Measurements from ENCODE around the gene PKDCC.
A peak's percentile ranks its signal among the peaks of the same experiment; 100 is the strongest.
"Not testable (repeated sequence)": the region's sequence is repeated elsewhere in the genome, so short reads cannot be mapped to it uniquely, and the experiment has no call there.

PKDCC gene

GRCh38 chr2:42065753-42066152, 17.9 kb downstream of the PKDCC start:
- DNase-seq (ENCODE audit: low spot score): not testable (repeated sequence)

GRCh38 chr2:42067001-42067400, 19.2 kb downstream of the PKDCC start:
- DNase-seq (ENCODE audit: low spot score): not testable (repeated sequence)

DNA sequence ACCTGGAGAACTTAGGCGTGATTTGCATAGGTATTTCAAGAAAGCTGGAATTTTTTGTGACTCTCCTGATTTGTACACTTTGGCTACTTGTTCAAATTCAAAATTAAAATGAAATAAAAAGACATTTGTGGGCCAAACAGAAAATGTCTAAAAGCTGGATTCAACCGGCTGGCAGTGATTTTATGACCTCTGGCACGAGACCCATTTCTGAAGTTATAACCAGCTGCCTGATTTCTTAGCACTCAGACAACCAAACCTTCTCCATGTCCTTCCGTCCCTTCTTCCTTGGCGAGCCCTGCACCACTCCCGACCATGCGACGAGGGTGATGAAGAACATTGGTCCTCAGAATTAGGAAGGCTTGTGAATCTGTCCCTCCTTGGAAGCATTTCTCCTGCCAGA, 19.7 kb downstream of the PKDCC start:
- DNase-seq (ENCODE audit: low spot score): no peak

DNA sequence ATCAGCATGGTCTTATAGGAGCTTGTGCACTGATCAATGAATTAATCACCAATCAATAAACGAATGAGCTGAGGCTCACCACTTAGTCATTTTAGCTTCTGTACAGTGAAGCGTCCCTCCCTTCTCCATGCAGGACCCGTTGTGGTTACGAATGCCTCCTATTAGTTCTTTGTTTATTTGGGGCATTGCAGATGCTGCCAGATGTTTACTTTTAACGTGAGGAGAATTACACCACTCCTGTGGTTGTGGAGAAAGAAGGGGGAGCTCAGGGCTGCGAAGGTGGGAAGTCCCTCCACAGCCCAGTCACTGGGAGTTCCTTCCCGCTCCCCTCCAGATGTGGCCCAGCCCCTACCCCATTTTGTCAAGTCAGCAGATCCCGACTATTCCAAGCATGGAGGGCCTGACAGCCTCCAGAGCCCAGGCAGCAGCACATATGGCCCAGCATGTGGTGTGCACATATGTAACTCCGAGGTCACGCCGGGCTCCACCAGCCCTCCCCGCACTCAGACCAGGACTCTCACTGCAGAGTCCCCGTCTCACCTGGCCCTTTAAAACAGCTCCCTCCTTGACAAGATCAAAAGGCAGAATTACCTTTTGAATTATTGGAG, 20.9 kb downstream of the PKDCC start:
- DNase-seq (ENCODE audit: low spot score): no peak

DNA sequence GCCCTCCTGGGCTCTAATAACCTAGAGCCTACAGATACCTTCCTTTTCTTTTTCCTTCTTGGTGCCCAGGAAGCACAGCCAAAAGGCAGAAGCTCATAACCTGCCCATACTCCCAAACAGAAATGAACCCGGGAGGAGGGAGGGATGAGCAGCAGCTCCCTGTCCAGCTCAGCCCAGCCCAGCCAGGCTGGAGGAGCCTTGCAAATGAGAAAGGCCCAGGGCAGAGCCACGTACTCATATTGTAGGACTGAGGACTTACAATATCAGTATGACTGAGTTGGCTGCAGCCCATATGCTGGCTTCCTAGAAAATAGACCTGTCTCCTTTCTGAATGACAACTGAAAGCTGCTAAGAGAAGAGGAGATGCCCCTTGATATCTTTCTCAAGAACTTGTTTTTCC, 21.7 kb downstream of the PKDCC start:
- DNase-seq (ENCODE audit: low spot score): no peak

DNA sequence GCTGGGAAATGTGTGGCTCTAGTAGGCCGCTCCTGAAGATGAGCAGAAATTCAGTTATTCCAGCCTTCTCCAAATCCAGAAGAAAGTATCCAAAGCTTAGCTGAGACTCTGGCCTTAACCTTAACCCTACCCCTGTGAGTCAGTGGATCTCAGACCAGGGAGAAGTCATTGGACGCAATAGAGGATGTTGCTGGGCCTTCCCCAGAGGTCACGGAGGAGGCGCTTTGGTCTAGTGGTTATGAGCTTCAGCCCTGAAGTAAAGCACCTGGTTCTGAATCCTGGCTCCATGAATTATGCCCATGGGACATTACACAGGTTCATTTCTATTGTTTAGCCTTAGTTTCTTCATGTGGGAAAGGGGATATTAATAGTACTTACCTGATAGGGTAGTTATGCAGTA, 24.0 kb downstream of the PKDCC start:
- no peak for DNase-seq (ENCODE audit: low spot score)

DNA sequence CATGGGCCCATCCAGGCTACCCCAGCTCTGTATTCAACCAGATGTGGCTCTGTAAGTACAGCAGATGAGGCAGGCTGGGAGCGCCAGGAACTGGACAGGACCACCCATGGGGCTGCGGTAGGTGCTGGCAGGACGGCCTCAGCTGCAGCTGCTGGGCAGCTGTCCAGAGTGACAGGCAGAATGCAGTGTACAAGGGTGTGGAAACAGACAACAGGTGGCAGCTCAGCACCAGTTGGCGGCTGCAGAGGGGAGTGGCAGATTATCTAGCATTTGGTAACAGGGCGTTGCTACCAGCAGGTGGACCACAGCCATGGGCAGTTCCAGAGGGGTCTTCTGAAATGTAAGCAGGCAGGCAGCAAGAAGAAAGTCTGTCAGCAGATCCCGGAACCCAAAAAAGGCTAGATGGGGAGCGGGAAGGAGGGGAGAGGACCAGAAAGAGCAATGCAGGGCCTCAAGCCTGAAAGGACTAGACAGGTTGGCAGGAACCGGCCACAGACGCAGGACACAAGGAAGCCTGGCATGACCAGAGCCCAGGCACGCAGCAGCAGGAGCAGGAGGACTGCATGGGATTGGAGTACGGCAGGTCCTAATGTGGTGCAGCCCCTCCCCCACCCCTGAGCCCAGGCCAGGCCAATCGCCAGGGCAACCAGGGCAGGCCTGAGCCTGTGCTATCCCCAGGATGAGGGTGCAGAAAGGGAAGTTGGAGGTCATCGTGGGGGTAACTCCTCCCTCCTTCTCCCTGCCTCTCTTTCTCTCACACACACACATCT, 24.7 kb downstream of the PKDCC start:
- no peak for DNase-seq (ENCODE audit: low spot score)

- no peak for DNase-seq (ENCODE audit: low spot score)
Measured at GRCh38 chr2:42073739-42074503, 26.1 kb downstream of the PKDCC start.

DNA sequence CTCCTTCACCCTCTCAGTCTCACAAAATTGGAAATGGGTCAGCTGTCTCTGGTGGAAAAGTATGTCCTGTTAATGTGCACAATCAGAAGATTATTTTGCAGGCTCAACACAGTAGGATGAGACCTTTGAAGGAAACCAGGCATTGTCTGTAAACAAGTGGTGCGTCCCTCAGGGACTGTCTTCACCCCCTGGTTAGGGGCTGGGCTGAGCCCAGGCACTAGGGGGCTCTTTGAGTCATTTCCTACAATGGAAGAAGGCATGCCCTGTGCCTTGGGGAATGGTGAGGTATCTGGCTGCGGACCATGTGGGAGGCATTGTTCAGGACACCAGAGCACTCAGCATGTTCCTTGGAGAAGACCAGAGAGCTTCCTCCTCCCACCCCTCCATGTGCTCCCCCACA, 26.8 kb downstream of the PKDCC start:
- DNase-seq (ENCODE audit: low spot score): no peak

DNA sequence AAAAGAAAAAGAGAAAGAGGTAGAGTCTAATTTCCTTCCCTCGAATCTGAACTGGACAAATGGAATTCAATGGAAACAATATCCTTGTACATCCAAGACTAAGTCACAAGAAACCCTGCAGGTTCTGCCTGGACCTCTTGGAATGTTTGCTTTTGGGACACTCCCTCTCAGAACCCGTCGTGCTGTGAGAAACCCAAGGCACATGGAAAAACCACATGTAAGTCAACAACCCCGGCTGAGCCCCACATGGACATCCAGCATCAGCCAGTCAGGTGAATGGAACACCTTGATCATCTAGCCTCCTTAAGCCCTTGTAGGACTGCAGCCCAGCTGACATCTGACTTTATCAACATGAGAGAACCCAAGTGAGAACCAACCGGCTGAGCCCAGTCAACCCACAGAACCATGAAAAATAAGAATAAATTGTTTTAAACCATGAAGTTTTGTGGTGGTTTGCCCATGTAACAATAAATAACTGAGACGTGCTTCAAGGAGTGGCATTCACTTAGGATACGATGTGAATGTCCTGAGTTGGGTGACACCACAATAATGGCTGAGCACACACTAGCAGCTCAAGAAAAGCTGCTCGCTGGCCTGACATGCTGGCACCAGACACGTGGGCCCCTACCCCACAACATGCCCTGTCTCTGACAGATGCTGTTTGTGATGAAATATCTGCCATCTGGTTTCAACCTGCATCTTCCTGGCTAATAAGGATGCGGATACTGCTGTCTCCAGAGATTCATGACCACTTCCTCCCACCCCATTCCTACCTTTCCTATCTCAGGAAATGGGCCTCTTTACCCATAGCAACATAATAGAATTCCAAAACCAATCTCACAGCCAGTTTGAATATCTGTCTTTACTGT, 28.8 kb downstream of the PKDCC start:
- DNase-seq (ENCODE audit: low spot score): no peak

DNA sequence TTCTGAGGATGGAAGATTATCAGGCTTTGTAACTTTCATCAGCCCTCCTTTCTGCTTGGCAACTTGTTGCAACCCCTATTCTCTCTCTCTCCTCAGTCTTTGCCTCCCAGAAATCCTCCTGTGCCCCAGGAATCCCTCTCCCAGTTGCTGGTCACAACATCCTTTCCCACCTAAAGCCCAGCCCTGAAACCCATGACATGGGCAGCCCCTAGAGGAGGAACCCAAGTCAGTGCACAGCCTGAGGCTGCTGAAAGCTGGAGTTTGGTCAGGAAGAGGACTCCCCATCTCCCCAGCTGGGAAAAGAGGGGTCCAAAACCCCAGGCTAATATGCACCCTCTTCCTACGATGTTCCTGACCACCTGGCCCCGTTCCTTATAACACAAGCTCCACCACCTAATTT, 29.5 kb downstream of the PKDCC start:
- DNase-seq (ENCODE audit: low spot score): no peak

DNA sequence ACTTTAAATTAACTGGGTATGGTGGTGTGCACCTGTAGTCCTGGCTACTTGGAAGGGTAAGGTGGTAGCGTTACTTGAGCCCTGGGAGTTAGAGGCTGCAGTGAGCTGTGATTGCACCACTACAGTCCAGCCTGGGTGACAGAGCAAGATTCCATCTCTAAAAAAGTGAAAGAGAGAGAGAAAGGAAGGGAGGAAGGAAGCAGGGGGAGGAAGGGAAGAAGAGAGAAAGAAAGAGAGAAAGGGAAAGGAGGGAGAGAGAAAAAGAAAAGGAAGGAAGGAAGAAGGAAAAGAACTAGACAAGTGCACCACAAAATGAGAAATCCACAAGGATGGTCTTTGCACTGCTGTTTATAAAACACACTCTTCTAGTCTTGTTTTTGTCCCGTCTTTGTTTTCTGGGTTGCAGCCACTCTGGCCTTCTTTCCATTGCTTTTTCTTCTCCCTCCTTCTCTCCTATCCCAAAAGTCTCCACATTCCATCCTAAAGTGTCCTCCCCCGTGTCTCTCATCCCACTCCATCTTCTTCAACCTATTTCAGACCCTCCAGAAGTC, 32.0 kb downstream of the PKDCC start:
- no peak for DNase-seq (ENCODE audit: low spot score)

DNA sequence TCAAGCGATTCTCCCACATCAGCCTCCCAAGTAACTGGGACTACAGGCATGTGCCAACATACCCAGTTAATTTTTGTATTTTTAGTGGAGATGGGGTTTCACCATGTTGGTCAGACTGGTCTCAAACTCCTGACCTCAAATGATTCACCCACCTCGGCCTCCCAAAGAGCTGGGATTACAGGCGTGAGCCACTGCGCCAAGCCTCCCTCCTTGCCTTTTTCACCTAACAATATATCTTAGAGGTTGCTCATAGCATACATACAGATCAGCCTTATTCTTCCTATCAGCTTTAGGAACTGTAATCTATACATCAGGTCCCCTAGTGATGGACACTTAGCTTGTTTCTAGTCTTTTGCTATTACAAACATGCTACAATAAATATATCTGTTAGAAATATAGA, 33.3 kb downstream of the PKDCC start:
- not testable (repeated sequence) for DNase-seq (ENCODE audit: low spot score)

DNA sequence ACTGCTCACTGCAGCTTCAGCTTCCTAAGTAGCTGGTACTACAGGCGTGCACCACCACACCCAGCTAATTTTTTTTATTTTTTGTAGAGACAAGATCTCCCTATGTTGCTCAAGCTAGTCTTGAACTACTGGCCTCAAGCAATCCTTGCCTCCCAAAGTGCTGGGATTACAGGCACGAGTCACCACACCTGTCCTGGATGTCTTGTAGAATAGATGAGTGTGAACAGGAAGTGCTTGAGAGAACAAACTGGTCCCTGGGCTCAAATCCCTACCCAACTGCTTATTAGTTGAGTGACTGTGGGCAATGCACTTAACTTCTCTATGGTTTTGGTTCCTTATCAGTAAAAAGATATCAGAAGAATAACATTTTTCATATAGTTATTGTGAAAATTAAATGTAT, 34.2 kb downstream of the PKDCC start:
- DNase-seq (ENCODE audit: low spot score): no peak

DNA sequence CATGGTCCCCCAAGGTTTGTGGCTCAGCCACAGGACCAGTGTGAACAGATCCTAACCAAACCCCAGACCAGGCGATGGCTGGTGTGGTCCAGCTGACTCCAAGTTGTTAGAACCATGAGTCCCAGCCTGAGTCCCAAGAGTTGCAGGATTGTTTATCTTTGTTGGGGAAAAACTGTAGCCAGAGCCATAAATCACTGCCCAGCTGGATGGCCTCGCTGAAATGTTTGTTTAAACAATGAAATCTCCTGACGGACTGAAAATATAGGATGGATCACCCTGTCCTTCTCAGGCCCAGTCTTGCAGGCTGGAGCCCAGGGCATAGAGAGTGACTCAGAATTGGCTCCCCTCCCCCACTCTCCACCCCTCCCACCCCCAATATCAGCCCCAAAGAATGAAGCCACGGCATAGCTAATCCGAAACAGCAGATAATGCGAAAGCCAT, 36.4 kb downstream of the PKDCC start:
- DNase-seq (ENCODE audit: low spot score): no peak

GRCh38 chr2:42085070-42085469, 37.2 kb downstream of the PKDCC start:
- DNase-seq (ENCODE audit: low spot score): not testable (repeated sequence)

DNA sequence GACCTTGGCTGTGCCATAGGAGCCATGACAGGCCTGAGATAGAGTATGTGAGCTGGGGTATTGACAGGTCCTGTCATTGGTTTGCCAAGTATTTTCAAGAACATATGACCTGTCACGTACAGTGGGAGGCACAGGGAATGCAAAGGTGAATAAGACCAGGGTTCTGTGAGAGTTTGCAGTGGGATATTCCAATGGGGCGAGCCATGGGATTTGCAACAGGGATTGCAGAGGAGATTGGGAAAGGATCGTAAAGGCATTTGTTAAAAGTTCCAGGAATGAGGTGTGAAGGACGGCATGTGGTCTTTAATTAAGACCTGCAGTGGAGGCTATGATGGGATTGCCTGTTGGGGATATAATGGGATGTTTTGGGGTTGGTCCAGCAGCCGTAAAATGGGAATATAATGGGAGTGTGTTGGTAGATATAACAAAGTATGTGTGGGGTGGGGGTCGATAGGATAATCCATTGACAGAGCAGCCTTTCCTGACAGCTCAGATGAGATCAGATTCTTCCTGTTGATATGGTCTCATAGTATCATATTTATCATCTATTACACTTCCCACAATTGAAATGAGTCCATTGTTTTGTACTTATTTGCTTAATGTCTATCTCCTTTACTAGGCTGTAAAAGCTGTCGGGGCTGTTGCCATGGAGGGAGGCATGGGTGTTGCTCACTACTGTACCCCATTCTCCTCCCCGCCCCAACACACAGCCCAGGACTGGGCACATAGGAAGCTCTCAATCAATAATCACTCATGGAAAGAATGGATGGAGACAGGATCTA, 38.1 kb downstream of the PKDCC start:
- DNase-seq (ENCODE audit: low spot score): no peak

DNA sequence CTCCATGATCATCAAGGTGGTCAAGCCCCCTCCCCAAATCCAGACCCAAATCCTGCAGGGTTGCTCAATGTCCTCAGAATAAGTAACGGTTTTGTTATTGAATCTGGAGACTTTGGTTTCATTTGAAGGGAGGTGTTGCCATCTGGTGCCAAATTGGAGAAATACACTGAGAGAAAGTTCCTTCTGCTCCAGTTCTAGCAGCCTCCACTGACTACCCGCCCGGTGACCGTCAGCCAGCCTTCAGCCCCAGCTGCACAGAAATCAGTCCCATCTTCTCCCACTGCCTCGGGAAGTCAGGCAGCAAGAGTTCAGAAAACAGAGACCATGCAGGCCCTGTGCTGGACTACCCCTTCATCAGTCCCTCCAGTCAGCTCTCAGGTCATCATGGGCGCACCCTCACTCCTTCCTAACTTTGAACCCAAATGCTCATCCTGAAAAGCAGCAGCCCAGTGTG, 38.7 kb downstream of the PKDCC start:
- peak; percentile 70 for DNase-seq (ENCODE audit: low spot score)

DNA sequence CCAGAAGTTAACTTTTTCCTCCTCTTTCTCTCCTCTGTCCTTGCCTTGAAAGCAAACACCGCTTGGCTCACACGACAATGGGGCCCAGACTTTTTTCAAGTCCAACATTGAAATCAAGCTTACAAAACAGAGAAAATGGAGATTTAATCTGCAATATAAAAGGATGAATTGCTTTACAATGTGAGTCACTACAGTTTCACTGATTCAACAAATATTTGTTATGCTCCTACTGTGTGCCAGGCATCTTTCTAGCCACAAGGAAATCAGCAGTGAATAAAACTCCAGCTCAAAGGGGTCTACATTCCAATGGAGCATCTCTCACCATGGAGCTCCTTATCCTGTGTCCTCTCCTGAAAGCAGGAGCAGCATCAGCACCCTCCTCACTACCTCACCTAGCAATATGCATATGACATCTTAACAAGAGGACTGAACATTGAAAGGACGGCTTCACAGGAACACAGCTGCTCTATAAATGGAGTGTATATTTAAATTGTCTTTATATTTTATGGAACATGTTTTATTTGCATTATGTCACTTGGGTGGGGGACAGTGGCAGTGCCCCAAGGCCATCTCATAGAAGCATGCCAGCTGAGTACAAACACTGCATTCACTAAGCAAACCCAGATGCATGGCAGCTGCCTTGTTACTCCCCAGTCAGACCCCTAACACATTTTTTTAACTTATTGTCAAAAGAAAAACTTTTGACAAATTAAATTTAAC, 39.5 kb downstream of the PKDCC start:
- no peak for DNase-seq (ENCODE audit: low spot score)

GRCh38 chr2:42087857-42088195, 40.0 kb downstream of the PKDCC start:
- no peak for DNase-seq (ENCODE audit: low spot score)
